Measurements from ENCODE around the gene PLCL1.
A peak's percentile ranks its signal among the peaks of the same experiment; 100 is the strongest.

PLCL1 gene

DNA sequence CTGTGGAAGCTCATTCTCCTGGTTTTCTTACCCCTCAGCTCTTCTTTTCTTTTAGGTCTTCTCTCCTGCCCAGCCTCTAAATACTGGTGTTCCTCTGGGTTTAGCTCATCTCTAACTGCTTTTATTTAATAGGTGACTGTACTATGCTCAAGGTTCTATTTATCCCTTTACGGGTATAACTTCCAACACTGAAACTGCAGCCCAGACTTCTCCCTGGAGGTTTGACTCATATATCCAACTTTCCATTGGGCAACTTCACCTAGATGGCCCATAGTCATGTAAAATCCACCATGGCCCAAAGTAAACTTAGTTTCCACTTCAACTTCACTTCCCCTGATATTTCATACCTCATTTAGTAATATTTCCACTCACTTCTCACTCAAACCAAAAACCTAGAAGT is 273.1 kb downstream of the PLCL1 start:
- no peak for DNase-seq

- DNase-seq: no peak
These were observed 276.7 kb downstream of the PLCL1 start for GRCh38 chr2:198080879-198081765.

DNA sequence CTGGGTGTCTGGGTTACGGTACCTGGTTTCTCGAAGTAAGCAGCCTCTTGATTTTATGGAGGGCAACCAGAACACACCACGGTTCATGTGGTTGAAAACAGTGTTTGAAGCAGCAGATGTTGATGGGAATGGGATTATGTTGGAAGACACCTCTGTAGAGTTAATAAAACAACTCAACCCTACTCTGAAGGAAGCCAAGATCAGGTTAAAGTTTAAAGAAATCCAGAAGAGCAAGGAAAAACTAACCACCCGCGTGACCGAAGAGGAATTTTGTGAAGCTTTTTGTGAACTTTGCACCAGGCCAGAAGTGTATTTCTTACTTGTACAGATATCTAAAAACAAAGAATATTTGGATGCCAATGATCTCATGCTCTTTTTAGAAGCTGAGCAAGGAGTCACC is 279.8 kb downstream of the PLCL1 start:
- no peak for DNase-seq

DNA sequence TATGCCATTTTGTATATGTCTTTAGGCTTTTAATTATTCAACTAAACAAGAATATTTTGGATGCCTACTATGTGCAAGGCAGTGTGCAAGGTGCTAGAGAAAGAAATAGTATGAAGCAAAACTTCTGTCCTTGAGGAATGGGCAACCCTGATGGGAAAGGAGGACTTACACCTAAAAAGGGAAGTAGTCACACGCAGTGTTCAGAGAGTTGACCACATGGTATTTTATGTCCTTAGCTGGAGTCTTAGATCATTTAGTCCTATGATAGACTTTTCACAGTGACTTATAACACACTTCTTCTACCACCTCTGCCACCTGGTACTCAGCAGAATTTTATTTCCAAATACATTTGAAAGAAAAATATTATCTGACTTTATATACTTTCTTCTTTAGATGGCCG is 291.6 kb downstream of the PLCL1 start:
- DNase-seq: no peak

DNA sequence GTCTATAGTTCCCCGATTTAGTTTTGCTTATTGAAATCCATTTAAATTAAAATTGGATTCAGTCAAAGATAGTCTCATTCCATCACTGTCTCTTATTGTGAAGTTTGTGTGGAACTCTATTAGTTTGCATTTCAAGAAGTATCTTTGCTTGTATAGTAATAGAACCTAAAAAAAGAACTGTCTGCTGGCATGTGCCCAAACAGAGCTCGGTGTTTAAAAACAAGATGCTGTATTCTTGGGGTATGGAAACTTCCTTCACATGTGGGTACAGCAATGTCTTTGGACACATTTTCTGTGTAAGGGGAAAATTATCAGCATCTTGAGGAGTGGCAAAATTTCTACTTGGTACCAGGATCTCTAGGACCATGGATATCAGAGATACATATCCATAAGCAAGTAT is 292.6 kb downstream of the PLCL1 start:
- no peak for DNase-seq

DNA sequence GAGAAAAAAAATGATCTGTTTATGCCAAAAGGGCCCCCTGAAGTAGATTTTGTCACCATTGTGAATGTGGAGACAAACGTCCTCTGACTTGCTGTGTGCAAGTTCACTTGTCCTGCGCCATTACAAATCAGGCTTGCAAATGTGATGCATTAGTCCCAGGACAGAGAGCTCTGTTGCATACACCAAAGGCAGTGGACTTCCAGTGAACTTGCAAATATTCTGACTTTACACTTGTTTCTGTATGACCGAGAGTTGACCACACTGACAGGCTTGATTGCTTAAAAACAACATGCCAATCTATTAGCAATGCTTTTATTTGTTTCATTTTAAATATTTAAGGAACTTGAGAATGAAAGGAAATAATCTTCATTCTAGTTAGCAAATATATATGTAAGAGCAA is 293.2 kb downstream of the PLCL1 start:
- no peak for DNase-seq

GRCh38 chr2:198098386-198098785 is 294.0 kb downstream of the PLCL1 start:
- no peak for DNase-seq

DNA sequence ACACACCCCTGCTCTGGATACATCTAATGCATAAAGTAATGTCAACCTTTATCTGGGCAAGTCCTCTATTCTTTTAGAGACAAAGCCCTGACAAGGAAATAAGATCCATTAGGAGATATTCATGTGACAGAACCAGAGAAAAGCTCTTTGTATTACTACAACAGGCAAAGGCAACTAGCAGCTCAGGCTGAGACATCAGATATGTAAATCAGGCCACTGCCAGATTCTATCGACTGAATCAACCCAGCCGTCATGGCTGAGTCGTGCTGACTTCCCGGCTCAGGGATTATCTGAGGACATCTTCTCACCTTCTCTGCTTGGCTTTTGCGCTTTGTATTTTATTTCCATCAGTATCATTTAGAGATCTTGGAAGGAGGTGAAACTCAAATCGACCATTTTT is 294.5 kb downstream of the PLCL1 start:
- no peak for DNase-seq

DNA sequence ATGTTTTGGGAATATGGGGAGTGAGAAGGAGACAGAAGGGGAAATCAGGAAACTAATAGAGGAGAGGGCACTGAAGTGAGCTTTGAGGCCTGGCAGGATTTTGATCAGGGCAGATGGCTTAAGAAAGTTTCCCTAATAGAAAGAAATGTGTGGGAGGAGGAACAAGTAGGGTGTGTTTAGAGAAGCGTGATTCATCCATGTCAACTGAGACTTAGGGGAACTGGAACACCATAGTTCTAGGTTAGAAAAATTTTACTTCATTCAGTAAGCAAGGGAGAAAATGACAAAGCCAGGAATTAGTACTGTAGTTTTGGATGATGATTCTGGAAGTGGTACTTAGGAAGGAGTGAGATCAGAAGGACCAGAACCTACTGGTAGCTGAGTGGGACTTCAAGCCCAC is 296.0 kb downstream of the PLCL1 start:
- no peak for DNase-seq

DNA sequence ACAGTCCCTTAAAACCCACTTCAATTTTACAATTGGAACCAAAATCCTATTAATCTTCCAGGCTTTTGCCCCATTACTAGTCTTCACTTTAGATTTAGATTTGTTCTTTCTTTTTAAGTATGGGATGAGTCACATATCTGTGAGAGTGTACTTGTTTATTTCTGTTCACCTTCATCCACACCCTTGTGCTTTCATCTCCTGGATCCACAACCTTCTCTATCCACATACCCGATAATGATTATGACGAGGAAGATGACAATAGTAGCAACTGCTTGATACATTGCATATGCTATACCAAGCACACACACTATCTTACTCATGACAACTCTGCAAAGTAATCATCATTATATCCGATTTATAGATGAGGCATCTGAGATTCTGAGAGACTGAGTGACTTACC is 297.3 kb downstream of the PLCL1 start:
- no peak for DNase-seq

DNA sequence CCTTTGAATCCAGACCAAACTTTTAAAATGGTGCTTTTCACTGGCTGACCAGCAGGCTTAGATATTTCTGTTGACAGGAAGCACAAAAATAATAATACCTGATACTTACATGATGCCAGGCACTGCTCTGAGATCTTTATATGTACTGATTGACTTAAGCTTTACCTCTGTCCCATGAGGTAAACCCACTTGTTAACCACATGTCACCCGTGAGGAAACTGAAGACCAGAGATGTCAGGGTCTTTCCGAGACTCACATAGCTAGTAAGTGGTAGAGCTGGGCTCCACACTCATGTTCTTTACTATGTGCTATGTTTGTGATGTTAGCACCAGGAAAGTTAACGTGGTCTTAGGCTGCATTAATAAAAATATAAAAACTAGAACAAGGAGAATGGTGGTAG is 297.7 kb downstream of the PLCL1 start:
- no peak for DNase-seq

DNA sequence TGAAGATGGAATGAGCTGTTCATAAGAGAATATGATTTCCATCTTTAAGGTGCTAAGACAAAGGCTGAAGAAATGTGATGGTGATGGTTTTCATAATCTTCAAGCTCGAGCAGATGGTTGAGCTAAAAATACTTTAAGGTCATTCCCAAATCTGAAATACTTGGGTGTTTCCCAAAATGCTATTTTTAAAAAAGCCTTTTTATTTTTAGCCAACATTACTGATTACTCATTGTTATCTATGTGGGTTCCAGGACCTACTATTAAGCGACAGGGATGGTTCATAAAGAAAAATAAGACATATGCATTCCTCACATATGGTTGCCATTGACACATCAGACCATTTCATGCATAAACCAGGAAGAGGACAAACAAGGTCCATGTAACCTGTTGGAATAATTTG is 298.5 kb downstream of the PLCL1 start:
- DNase-seq: no peak

DNA sequence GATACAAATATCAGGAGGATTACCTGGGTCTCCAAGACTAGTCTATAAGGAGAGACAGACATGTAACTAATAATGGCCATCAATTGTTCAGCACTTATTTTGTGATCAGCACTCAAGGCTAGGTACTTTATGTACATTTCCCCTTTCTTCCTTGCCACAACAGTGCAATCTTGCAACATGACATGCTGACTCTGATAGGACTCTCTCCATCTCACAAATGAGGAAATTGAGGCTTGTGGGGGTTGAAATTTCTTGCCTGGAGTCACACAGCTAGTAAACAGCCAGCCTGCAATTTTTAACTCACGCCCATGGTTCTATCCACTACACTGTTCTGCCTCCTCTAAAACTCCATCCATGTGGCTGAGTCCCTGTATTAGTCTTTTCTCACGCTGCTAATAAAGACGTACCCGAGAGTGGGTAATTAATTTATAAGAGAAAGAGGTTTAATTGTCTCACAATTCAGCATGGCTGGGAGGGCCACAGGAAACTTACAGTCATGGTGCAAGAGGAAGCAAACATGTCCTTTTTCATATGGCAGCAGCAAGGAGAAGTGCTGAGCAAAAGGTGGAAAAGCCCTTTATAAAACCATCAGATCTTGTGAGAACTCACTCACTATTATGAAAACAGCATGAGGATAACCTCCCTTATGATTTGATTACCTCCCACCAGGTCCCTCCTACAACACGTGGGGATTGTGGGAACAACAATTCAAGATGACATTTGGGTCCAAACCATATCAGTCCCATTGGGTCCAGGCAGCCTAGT is 302.4 kb downstream of the PLCL1 start:
- DNase-seq: no peak

- no peak for DNase-seq
These were observed 308.9 kb downstream of the PLCL1 start for GRCh38 chr2:198113316-198113715.

- no peak for DNase-seq
These were observed 309.7 kb downstream of the PLCL1 start for GRCh38 chr2:198114064-198114463.

GRCh38 chr2:198115201-198115600 is 310.8 kb downstream of the PLCL1 start:
- no peak for DNase-seq

DNA sequence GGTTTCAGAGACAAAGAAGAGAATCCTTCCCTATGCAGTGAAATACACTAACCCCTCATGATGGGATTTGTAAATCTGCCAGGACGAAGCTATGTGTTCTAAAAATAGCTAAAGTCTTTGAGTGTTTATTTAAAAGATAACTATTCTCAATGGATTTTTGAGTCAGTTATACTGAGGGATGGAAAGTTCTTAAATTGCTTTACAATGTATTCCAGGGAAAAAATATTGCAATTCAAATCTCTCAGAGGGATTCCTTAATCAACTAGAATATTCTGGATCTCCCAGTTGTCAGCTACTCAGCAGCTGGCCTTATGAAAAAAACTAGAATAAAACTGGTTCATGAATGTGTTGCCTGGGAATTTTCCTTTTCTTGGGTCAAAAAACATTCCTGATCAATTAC is 312.4 kb downstream of the PLCL1 start:
- DNase-seq: no peak

DNA sequence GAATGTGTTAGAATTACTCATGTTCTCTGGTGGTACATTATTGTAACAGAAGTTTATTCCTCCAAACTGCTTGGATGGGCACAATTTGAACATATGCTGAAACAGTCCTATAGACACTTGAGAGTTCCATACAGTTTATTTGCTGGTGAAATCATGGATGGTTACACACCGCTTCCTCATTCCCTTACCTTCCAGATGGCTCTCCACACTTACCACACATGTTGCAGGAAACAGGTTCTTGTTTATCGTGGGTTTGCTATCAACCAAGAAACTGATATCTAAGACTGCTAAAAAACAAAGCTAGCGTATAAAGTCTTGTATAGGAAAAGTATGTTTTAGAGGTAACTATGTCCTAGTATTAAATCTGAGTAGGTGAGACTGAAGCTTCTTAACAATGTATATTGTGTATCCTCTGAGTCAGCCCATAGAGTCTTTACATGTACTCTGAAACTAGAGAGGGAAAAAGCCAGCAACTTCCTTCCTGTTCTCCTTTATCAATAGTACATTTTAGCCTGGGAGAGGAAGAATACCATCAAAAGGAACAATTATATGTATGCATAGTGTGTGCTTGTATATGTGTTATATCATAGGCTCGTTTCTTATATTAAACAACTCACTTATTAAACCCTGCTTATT is 313.1 kb downstream of the PLCL1 start:
- no peak for DNase-seq

DNA sequence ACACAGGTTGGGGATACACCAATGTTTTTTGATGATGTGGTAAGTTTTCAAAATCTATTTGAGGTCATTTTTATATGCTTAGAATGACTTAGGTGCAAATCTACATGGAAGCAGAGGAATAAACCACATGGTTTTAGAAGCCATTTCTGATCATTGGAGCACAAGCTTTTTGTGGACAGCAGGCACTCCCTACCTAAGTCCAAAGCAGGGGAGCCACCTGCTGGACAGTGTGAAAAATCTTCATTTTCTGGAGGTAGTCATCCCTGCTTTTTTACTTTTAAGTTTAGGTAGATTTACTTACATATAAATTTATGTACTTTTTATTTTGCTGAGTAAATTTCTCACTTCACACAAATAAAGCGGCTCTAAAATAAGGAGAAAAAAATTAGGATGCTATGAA is 323.2 kb downstream of the PLCL1 start:
- DNase-seq: peak; percentile 28

GRCh38 chr2:198129609-198130008 is 325.2 kb downstream of the PLCL1 start:
- no peak for DNase-seq

GRCh38 chr2:198134293-198134955 is 330.0 kb downstream of the PLCL1 start:
- DNase-seq: no peak

GRCh38 chr2:198135481-198135934 is 331.1 kb downstream of the PLCL1 start:
- no peak for DNase-seq

DNA sequence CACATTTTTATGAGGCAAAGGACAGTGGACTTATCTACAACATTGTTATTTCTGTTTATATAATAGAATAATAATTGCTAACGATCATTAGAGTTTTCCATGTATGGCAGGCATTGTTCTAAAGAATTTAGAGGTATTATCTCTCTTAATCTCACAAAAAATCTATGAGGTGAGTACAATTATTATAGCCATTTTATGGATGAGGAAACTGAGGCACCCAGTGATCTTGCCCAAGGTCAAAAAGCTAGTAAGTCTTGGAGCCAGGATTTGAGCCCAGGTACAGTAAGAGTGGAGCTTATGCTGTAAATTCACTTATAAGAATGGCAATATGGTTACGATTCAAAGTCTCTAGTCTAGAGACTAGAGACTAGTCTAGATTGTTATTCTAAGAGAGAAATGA is 331.7 kb downstream of the PLCL1 start:
- DNase-seq: no peak
